Measurements from ENCODE around the gene TMEM175. TPM values are rescaled to one million over a fixed set of nuclear protein-coding genes. Genes with fewer than 3 reads are reported as not detected.

Gene TMEM175
- total and polyA plus RNA-seq, 9 of the 15 experiments (the other 6 are each of a cell fraction or from before 2014, with no cell fraction given) = 0.13 to 30.9 (median 9.4) TPM

DNA sequence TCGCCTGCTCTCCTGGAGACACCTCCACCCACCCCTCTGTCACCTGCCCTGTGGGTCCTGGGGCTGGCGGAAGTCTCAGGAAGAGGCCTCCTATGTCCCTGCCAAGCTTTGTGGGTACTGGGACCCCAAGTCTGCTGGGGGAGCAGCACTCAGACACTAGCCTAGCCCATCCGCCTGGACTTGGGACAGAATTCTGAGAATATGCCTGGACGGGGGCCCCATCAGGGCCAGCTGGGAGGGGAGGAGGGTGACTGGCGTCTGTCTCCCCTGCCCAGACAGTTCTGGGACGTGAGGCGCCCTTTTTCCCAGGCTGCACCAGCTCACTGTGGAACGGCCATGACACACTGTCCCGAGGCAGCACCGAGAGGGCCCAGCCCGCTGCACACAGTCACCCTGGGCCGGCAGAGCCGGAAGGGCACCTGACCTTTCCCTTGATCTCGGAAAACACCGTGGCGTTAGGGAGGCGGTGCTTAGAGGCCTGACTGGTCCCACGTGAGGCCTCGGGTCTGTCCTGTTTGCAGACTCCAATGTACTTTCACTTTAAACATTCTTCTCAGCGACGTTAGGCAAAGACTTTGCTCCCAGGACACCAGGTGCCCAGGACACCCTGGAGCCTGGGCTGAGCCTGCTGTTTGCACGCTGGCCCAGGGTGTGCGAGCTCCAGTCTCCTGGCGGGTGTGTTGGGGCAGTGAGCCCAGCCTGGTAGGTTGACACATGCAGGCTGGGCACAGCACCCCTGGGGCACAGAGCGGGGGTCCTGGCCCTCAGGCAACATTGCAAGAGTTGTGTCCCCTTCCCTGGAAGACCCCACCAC lies 60.2 kb downstream of the TMEM175 start (continued):
- TF ChIP-seq JUND (IDR thresholded peaks at IDR 0.05; ENCODE audit: borderline replicate concordance, low read depth, low read length) (peak; percentile 57), JUND (tag; IDR thresholded peaks at IDR 0.05; ENCODE audit: borderline replicate concordance, low read depth, low read length) (peak; percentile 64; the same call in 1 of the 3 replicates), TBL1XR1 (IDR thresholded peaks at IDR 0.05; ENCODE audit: low read length in 2 of 2) (0 out of 4 replicates have a peak, but pooled peaks of 1 of the 2 experiments have one; percentile 25), EP300 (IDR thresholded peaks at IDR 0.05; ENCODE audit: low read length) (peak; percentile 50), DACH1 (IDR thresholded peaks at IDR 0.05; ENCODE audit: partially characterized antibody) (no peak), TRIM24 (IDR thresholded peaks at IDR 0.05) (0 out of 4 replicates have a peak, but pooled peaks of 1 of the 2 experiments have one; percentile 43), SRSF3 (IDR thresholded peaks at IDR 0.05; ENCODE audit: insufficient read depth, low read length) (0 out of 2 replicates have a peak, but pooled peaks have one; percentile 32), NEUROD1 (IDR thresholded peaks at IDR 0.05; ENCODE audit: borderline replicate concordance, low read depth, low read length, partially characterized antibody) (peak; percentile 13), MXI1 (IDR thresholded peaks at IDR 0.05; ENCODE audit: low read depth, low read length) (peak; percentile 54; the same call in 1 of the 2 replicates), HIVEP1 (CRISPR knock-in tag; IDR thresholded peaks at IDR 0.05) (0 out of 2 replicates have a peak, but pooled peaks have one; percentile 31), ZNF347 (CRISPR knock-in tag; IDR thresholded peaks at IDR 0.05; ENCODE audit: low read depth) (no peak), ZNF668 (CRISPR knock-in tag; IDR thresholded peaks at IDR 0.05) (no peak), TAF15 (IDR thresholded peaks at IDR 0.05; ENCODE audit: low read depth, low read length) (no peak), FOXK2 (conservative IDR thresholded peaks at IDR 0.05 in 1 of 2, IDR thresholded peaks at IDR 0.05 in 1 of 2; ENCODE audit: low read depth in 2 of 2) (peak in 1 of 2 experiments; percentile 61; a peak in 2 of 4 replicates), CBX3 (IDR thresholded peaks at IDR 0.05; ENCODE audit: borderline replicate concordance in 1 of 2, low read length in 2 of 2) (0 out of 3 replicates have a peak, but pooled peaks of 1 of the 2 experiments have one; percentile 18), GABPB1 (CRISPR knock-in tag; IDR thresholded peaks at IDR 0.05) (peak; percentile 52; the same call in 1 of the 2 replicates), KDM4B (IDR thresholded peaks at IDR 0.05; ENCODE audit: borderline replicate concordance in 2 of 2, low read depth in 1 of 2) (peak in 1 of 2 experiments; percentile 27; a peak in 1 of 4 replicates), ZFP30 (CRISPR knock-in tag; IDR thresholded peaks at IDR 0.05; ENCODE audit: borderline replicate concordance) (no peak), ZNF263 (CRISPR knock-in tag; IDR thresholded peaks at IDR 0.05; ENCODE audit: borderline replicate concordance) (peak; percentile 74; the same call in 1 of the 2 replicates), ZFX (CRISPR knock-in tag; IDR thresholded peaks at IDR 0.05) (peak; percentile 80), RB1 (IDR thresholded peaks at IDR 0.05; ENCODE audit: low read depth) (0 out of 2 replicates have a peak, but pooled peaks have one; percentile 7), ZNF354B (CRISPR knock-in tag; IDR thresholded peaks at IDR 0.05) (no peak)
- TF ChIP-seq, protein P1, sequence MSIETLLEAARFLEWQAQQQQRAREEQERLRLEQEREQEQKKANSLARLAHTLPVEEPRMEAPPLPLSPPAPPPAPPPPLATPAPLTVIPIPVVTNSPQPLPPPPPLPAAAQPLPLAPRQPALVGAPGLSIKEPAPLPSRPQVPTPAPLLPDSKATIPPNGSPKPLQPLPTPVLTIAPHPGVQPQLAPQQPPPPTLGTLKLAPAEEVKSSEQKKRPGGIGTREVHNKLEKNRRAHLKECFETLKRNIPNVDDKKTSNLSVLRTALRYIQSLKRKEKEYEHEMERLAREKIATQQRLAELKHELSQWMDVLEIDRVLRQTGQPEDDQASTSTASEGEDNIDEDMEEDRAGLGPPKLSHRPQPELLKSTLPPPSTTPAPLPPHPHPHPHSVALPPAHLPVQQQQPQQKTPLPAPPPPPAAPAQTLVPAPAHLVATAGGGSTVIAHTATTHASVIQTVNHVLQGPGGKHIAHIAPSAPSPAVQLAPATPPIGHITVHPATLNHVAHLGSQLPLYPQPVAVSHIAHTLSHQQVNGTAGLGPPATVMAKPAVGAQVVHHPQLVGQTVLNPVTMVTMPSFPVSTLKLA (conservative IDR thresholded peaks at IDR 0.05) = peak; percentile 62 to 86
- TF ChIP-seq, protein P2, sequence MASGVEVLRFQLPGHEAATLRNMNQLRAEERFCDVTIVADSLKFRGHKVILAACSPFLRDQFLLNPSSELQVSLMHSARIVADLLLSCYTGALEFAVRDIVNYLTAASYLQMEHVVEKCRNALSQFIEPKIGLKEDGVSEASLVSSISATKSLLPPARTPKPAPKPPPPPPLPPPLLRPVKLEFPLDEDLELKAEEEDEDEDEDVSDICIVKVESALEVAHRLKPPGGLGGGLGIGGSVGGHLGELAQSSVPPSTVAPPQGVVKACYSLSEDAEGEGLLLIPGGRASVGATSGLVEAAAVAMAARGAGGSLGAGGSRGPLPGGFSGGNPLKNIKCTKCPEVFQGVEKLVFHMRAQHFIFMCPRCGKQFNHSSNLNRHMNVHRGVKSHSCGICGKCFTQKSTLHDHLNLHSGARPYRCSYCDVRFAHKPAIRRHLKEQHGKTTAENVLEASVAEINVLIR (CRISPR knock-in tag; IDR thresholded peaks at IDR 0.05) = no peak

All from K562 (cell line).